GM21529 (cell line): ENCODE results near the gene SS18L1.

Experiments used
- ATAC-seq: cut with Tn5 transposase; IDR thresholded peaks from one replicate; pipeline ENCODE4 v1.9.1; 2021; ENCODE audit not compliant: unreplicated experiment

The SS18L1 gene

GRCh38 chr20:62168890-62169435 is 25.4 kb downstream of the SS18L1 start:
- no peak for ATAC-seq

- no peak for ATAC-seq
Measured at GRCh38 chr20:62170536-62170935, 27.0 kb downstream of the SS18L1 start.

- no peak for ATAC-seq
Measured at GRCh38 chr20:62171245-62171644, 27.7 kb downstream of the SS18L1 start.

GRCh38 chr20:62172666-62173065 is 29.1 kb downstream of the SS18L1 start:
- no peak for ATAC-seq

- ATAC-seq: no peak
Measured at GRCh38 chr20:62174021-62174804, 30.6 kb downstream of the SS18L1 start.

- ATAC-seq: no peak
Measured at GRCh38 chr20:62174870-62175624, 31.5 kb downstream of the SS18L1 start.

- no peak for ATAC-seq
Measured at GRCh38 chr20:62175711-62176110, 32.1 kb downstream of the SS18L1 start.

- ATAC-seq: no peak
Measured at GRCh38 chr20:62176866-62177265, 33.3 kb downstream of the SS18L1 start.

GRCh38 chr20:62177307-62177706 is 33.7 kb downstream of the SS18L1 start:
- ATAC-seq: no peak

GRCh38 chr20:62178316-62179161 is 35.0 kb downstream of the SS18L1 start:
- no peak for ATAC-seq

- no peak for ATAC-seq
Measured at GRCh38 chr20:62179162-62179504, 35.6 kb downstream of the SS18L1 start.

- no peak for ATAC-seq
Measured at GRCh38 chr20:62181808-62182207, 38.2 kb downstream of the SS18L1 start.

GRCh38 chr20:62182469-62183425 is 39.2 kb downstream of the SS18L1 start, which contains the start of gene MTG2:
TSS of gene MTG2 (plus strand) at chr20:62183028. CDS start at chr20:62193421, 10,393 bp downstream.
- peak; percentile 94 for ATAC-seq

- ATAC-seq: no peak
Measured at GRCh38 chr20:62183426-62184142, 40.0 kb downstream of the SS18L1 start.

- ATAC-seq: no peak
Measured at GRCh38 chr20:62186096-62186426, 42.5 kb downstream of the SS18L1 start.

GRCh38 chr20:62186887-62187866 is 43.6 kb downstream of the SS18L1 start:
- no peak for ATAC-seq

- no peak for ATAC-seq
Measured at GRCh38 chr20:62190639-62191411, 47.3 kb downstream of the SS18L1 start.
